HG02943 (cell line): ENCODE measurements around the gene NFATC2IP.
"Not testable (repeated sequence)": the region's sequence is repeated elsewhere in the genome, so short reads cannot be mapped to it uniquely, and the experiment has no call there.

ENCODE experiments used
- ATAC-seq: cut with Tn5 transposase; IDR thresholded peaks from one replicate; pipeline ENCODE4 v1.9.1; 2021; ENCODE audit warnings: mild to moderate bottlenecking, low read depth, moderate library complexity; ENCODE audit not compliant: unreplicated experiment

The NFATC2IP gene

DNA sequence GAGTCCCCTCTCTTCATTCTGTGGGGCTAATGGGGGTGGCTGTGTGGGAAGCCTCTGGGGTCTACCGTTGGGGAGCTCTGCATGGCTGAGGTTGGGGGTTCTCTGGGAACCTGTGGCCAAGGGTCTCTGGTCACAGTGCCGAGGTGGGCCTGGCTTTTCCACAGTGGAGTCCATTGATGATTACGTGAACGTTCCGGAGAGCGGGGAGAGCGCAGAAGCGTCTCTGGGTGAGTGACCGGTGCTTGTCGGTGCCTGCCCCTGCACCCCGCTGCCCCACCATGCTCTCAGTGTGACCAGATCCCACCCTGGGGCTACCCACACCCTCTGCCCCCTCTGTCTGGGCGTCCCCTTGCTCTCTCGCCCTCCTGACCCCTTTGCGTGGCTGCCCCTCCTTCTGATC, 38.6 kb downstream of the NFATC2IP start:
- ATAC-seq, result no peak

DNA sequence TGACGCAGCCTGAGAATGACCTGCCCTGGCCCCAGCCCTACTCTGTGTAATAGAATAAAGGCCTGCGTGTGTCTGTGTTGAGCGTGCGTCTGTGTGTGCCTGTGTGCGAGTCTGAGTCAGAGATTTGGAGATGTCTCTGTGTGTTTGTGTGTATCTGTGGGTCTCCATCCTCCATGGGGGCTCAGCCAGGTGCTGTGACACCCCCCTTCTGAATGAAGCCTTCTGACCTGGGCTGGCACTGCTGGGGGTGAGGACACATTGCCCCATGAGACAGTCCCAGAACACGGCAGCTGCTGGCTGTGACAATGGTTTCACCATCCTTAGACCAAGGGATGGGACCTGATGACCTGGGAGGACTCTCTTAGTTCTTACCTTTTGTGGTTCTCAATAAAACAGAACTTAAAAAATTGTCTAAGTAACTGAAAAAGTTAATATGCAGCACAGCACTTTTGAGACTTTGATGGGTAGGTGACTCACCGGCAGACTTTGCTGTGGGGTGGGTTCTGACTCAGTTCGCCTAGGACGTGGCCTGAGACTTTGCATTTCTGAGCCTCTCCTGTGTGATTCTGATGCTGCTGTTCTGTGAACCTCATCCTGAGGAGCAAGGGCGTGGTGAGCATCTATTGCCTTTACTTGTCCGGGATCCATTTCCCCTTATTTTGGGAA, 39.8 kb downstream of the NFATC2IP start:
- ATAC-seq, result no peak

DNA sequence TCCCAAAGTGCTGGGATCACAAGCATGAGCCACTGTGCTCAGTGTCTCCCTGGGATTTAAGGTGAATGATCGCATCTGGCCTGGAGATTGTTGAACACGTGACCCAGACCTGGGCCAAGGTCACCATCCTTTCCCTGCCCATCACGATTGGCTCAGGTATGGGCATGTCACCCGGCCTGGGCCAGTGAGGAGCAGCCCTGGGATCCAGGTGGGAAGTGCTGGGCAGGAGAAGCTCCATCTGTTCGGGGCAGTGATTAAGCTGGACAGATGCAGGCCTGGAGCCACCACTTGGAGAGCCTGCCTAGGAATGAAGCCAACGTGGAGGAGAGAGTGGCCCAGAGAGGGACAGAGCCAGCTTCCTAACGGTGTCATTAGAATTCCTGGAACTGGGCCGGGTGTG, 41.0 kb downstream of the NFATC2IP start:
- no peak for ATAC-seq

DNA sequence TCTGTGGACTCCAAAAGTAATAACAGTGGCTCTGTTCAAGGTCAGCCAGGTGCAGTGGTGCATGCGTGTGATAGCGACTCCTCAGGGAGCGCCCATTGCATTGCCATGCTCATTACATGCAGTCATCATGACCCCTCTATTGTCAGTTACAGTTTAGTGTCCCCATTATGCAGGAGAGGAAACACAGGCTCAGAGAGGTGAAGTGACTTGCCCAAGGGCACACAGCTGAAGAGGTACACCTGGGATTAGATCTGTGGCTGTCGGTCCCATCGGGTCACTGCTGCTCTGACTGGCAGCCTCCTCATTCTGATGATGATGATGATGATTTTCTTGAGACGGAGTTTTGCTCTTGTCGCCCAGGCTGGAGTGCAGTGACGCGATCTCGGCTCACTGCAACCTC, 41.8 kb downstream of the NFATC2IP start:
- no peak for ATAC-seq

DNA sequence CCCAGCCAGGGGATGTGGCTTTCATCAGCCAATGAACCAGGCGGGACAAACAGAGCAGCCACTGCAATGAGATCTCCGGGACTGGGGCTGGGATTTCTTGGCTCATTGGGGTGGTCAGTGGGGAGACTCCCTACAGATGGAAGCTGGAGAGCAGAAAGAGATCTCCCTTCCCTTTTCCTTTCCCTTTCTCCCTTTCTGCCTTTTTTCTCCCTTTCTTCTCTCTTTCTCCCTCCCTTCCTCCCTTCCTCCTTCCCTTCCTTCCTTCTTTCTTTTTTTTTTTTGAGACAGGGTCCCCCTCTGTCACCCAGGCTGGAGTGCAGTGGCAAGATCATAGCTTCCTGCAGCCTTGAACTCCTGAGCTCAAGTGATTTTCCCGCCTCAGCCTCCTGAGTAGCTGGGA, 48.1 kb downstream of the NFATC2IP start:
- ATAC-seq, result no peak

DNA sequence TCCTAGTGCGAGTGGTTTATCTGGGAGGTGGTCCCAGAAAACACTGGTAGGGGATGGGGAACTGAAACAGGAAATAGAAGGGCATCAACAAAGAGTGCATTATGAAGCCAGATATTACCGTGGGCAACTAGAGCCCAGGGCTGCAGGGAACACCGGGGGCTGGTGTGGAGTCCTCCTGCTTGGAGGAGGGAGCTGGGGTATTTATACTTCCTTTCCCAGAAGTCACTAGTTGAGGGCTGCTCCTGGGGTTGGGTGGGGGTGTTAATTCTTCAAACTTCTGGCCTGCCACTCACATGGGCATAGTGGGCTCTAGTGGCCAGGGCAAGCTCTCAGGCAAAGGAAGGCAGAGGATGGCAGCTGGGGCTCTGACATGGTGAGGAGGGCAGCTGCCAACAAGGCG, 48.8 kb downstream of the NFATC2IP start:
- no peak for ATAC-seq

DNA sequence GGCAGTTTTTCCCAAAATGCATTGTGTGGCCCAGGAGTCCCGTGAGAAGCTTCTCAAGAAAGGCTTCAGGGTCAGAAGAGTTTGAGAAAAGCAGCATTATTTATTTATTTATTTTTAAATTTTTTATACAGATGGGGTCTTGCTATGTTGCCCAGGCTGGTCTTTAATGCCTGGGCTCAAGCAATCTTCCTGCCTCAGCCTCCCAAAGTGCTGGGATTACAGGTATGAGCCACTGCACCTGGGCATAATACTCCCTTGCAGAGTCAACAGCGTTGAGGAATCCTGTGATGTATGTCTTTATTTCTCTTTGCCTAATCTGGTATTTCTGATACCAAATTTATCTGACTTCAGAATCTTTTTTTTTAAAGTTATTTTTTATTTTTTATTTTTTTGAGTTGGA, 49.3 kb downstream of the NFATC2IP start:
- no peak for ATAC-seq

DNA sequence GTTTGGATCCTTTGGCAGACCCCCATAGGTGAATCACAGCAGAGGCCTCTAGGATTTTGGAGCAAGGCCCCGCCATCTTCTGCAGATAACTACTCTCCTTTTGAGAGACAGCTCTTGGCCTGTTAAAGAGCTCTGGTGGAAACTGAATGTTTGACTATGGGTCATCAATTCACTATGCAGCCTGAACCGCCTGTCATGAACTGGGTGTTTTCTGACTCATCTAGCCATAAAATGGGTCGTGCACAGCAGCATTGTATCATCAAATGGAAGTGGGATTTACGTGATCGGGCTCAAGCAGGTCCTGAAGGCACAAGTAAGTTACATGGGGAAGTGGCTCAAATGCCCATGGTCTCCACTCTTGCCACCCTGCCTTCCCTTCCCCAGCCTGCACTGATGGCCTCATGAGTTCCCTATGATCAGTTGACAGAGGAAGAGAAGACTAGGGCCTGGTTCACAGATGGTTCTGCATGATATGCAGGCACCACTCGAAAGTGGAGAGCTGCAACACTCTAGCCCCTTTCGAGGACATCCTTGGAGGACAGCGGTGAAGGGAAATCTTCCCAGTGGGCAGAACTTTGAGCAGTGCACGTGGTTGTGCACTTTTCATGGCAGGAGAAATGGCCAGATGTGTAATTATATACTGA, 53.9 kb downstream of the NFATC2IP start:
- not testable (repeated sequence) for ATAC-seq

DNA sequence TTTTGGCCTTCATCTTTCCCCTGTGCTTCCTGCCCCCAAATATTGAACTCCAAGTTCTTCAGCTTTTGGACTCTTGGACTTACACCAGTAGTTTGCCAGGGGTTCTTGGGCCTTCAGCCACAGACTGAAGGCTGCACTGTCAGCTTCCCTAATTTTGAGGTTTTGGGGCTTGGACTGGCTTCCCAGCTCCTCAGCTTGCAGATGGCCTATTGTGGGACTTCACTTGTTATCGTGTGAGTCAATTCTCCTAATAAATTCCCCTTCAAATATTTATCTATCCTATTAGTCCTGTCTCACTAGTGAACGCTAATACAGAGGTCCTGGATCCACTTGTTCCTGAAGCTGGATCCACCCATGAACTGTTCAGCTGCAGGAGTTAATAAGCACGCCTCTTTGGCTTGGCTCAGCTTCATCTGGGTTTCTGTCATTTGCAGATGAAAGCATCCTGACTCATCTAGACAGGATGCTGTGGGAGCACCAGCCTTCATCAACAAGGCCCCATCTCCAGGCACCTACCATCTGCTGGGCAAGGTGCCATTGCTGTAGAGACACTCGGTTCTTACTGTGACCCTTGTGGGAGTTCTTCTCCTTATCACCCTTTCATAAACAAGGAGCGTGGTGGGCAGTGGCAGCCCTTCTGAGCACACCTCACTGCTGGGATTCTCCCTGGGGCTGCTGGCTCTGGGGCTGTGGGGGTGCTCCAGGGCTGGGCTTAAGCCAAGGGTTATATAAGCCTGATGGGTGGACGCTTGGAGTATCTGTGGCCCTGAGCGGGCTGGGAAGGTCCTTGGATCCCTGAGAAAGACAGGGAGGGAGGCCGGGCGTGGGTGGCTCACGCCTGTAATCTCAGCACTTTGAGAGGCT, 57.2 kb downstream of the NFATC2IP start:
- no peak for ATAC-seq

DNA sequence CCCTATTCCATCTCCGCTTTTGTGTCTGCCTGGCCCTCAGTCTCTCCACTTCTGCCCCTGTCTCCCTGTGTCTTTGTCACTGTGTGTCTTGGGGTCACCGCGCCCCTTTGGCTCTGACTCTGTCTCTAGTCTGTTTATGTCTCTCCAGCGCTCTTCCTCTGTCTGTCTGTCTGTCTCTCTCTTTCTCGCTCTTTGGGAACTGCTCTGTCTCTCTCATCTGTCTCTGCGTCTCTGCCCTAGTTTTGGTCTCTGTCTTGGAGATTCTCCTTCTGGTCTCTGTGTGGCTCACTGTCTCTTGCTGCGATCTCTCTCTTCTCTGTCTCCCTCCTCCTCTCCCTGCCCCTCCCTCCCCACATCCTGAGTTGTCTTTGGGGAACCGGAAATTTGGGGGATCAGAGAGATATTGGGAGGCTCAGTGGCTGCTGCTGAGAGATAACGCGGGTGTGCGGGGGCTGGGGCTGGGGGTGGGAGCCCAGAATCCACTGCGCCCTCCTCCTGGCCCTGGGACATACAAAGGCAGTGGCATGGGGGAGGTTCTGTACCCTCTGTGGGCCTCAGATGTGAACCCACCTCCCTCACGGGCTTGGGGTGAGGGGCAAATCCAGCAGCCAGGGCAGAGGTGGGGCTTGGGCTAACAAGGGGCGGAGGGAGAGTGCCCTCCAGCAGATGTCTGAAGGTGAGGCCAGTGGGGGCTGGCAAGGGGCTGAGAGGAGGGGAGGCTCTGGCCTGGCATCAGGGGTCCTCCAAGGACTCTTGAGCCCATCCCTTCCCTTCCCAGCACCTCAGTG, 58.5 kb downstream of the NFATC2IP start:
- ATAC-seq, result no peak

DNA sequence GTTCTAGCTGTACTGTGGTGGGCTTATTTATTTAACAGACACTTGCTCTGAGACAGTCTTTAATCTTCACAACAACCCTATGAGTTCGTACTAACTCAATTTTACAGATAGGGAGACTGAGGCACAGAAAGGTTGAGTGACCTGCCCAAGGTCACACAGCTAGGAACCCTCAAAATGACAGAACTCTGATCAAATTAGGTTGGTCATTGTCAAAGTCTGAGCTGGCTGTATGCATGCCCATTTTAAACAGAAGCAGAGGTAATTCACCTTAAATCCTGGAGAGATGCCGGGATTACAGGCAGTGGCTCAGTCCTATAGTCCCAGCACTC, 59.1 kb downstream of the NFATC2IP start:
- ATAC-seq, result no peak

DNA sequence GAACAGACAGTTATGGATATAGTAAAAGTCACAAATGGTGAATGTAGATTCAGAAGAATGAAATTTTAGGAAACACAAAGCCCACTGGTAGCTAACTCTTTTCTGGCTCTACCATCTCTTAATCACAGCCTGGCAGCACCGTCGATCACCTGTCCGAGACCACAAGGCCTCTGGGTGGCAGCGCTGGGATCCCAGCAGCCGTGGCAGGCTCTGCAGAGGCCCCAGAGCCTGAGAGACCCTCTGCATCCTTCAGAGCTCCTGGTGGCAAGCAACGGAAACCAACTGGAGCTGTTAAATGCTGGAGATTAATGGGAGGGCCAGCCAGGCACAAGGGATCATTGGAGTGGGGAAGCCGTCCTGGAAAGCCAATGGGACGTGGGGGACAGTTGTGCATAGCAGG, 60.4 kb downstream of the NFATC2IP start:
- ATAC-seq, result no peak

DNA sequence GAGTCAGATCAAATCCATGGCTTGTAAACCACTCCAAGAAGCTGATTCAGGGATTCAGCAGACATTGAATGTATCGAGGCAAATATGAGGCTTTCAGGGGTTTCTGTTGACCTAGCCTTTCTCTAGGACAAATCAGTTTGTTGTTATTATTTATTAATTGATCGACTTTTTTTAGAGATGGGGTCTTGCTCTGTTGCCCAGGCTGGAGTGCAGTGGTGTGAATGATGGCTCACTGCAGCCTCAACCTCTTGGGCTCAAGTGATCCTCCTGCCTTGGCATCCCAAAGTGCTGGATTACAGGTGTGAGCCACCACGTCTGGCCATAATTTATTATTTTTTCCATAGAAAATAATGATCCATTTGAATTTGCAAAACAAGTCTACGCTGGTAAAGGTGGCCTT, 61.1 kb downstream of the NFATC2IP start:
- ATAC-seq, result no peak

DNA sequence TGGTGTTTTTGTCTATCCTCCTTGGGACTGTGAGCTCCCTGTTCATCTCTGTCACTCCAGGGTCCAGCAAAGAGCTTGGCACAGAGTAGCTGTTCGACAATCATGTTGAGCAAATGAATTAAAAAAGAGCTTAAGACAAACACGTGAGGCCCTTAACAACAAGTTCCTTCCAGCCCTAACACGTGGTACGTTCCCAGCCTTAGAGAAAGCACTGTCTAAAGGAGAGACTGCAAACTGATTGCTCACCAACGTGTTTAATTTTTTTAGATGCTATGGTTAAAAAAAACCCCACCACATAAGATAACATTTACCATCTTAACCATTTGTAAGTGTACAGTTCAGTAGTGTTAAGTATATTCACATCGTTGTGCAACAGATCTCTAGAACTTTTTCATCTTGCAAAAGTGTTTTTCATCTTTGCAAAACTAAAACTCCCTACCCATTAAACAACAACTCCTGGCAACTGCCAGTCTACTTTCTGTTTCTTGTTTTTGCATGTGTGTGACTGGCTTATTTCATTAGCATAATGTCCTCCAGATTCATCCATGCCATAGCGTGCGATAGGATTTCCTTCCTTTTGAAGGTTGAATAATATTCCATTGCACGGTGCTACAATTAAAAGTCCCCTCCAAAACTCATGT, 62.3 kb downstream of the NFATC2IP start:
- no peak for ATAC-seq

DNA sequence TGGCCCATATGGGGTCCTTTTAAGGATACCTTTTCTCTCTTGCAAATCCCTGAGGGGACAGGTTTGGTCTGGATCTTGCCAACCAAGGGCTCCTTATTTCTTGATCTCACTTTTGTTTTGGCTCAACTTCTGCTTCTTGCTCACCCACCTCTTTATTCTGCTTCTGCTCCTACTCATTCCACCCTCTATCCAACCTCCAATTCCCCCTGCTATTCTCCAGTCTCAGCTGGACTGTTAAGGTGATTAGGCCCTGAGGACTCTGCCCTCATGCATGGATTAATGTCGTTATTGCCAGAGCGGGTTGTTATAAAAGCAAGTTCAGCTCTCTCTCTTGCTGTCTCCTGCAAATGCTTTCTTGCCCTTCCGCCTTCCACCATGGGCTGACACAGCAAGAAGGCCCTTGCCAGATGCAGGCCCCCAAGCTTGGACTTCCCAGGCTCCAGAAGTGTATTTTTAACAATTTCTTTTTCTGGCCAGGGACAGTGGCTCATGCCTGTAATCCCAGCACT, 63.9 kb downstream of the NFATC2IP start:
- ATAC-seq, result no peak
